Myocyte (in vitro differentiated cells): ENCODE measurements around the gene WBP1. TPM values are rescaled to one million over a fixed set of nuclear protein-coding genes. Genes with fewer than 3 reads are reported as not detected.
A peak's percentile ranks its signal among the peaks of the same experiment; 100 is the strongest.
"Not testable (repeated sequence)": the region's sequence is repeated elsewhere in the genome, so short reads cannot be mapped to it uniquely, and the experiment has no call there.

ENCODE experiments used
- DNase-seq: peaks from one replicate; pipeline ENCODE4 v3.0.0-alpha.2; 2012; ENCODE audit warnings: low read depth
- total RNA-seq: library from RNA; depleted of rRNA; stranded (reverse); fragments of >200 nt; gene quantifications from 2 replicates; pipeline ENCODE4 v1.2.3, GENCODE V29; 2014

Gene WBP1
- total RNA-seq, 1 donor from 2014 or later: 68.4 TPM

DNA sequence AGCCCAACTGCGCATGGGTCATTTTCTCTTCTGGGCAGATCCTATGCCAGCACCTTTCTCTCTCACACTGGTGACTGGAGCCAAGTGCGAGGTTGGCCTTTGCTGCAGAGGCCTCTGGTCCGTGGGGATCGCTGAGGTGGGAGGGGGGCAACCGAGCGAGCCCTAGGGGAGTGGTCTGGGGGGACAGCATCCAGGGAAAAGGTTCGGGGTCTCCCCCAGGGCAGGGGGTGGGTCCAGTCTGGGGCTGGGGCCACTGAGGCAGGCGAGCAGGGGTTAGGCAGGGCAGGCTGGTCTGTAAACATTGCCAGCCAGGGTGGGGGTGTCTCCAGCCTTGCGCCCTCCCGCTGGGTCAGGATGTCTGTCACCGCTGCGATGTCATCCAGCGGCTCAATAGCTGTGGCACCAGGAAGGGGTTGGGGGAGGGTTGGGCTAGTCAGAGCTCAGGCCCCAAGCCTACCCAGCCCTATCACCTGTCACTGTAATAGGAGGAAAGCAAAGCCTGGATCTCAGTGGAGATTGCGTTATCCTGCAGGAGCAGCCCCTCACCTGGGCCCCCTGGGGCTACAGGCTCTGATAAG lies 32.0 kb upstream of the WBP1 start:
- DNase-seq: no peak

DNA sequence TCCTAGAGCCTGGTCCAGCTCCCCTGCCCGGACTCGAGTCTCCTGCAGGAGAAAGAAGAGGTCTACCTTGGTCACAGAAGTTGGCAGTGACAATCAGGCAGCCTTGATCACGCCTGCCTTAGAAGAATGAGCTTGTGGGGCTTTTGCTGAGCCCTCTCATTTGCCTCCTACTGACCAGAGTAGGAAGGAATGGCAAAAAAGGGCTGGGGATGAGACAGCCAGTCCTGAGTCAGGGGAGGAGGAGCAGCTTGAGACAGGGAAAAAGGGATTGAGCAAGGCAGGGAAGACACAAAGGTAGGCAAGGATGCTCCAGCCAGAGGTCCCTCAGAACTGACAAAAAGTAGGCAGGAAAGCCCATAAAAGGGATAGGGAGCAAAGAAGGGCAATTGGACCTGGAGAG lies 30.7 kb upstream of the WBP1 start:
- no peak for DNase-seq

DNA sequence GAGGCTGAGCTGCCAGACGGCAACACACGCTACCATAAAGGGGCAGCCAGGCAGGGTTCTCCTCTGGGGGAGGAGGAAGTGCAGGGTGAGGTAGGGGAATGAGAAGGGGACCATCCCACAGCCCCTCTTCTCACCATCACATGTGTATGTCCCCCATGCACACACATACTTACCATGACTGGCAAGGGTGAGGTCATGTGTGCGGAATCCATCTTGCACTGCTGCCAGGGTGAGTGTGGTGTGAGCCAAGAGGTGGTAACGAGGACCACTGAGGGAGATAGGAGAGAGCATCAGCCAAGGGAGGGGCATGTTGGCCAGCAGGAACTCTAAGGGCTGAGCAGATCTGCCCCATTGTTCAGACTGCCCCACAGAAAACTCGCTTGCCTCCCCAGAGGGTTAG lies 29.6 kb upstream of the WBP1 start:
- no peak for DNase-seq

DNA sequence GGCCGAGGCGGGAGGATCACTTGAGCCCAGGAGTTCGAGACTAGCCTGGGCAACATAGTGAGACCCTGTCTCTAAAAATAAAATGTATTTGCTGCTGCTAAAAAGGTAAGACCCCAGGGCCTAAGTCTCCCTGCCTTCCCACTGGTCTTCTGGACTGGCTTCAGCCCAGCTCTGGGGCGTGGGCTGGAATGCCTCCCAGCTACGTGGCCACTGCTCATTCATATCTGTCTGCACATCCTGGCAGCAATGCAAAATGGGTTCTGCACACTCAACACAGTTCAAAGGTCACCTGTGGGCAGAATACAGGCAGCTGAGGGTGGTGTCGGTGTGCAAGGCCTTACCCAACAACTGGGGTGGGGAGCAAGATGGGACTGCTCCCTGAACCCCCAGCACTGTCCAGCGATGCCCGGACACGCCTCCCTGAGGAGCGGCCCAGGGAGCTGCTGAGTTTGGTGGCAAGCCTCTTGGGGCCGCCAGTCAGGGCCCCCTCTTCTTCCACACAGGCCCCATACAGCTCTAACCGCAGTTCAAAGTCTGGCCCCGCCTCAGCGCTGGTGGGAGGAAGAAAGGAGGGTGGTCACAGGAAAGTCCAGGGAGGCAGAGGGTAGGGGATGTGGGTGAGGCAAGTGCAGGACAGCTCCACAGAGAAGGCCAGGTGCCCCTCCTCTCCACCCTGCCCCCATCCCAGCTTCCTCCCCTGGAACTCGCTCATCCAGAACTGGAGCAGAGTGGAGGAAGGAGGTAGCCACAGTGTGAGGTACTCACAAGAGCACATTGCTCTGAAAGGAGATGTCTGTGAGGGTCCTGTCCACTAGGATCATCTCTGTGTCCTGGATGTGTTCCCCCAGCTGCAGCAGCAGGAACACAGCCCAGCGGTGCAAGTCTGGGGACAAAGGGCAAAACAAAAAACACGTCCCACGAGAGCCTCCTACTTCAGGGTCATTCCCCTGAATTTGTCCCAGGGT lies 28.5 kb upstream of the WBP1 start:
- no peak for DNase-seq

DNA sequence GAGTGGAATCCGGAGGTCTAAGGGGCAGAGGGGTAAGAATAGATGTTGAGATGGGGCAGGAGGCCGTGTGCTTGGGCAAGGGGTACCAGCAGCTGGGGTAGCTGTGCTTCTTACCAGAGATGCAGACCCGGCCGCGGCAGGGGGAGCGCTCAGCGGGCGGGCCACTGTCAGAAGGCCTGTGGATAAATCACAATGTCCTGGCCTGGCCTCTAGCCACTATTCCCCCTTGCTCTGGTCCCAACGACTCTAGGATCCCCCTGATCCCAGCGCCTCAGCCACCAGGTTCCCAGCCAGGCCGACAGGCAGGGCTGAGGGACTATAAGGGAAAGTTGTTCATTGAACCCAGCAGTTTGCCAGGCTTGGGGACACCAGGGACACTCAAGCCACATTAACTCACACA lies 27.7 kb upstream of the WBP1 start:
- no peak for DNase-seq

DNA sequence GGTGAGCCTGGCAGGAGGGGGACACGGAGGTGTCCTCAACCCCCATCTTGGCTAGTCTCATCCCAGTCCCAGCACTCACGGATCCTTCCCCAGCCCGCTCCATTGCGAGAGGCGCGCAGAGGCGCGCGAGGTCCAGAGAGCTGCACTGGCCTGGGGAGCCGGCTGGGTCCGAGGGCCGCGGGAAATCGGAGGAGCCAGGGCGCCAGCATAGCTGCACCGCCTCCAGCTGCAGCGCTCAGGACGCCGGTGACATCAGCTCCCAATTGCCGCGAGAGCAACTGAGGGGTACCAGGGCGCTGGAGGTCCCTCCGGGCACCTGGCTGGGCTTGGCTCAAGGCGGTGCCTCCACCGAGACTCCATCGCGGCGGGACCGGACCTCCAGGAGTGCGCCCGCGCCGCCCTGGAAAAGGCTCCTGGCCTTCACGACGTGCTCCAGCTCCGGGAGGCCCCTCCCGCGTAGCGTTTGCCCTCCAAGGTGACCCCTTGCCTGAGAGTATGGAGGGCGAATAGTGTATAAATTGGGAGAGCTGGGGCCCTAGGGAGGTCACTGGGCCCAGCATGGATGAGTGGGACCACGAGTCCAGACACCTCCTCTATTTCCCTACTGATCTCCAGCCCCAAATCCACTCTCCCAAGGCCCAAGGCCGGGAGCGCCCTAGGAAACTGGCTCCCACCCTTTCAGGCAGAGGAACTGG lies 22.0 kb upstream of the WBP1 start:
- DNase-seq: no peak

DNA sequence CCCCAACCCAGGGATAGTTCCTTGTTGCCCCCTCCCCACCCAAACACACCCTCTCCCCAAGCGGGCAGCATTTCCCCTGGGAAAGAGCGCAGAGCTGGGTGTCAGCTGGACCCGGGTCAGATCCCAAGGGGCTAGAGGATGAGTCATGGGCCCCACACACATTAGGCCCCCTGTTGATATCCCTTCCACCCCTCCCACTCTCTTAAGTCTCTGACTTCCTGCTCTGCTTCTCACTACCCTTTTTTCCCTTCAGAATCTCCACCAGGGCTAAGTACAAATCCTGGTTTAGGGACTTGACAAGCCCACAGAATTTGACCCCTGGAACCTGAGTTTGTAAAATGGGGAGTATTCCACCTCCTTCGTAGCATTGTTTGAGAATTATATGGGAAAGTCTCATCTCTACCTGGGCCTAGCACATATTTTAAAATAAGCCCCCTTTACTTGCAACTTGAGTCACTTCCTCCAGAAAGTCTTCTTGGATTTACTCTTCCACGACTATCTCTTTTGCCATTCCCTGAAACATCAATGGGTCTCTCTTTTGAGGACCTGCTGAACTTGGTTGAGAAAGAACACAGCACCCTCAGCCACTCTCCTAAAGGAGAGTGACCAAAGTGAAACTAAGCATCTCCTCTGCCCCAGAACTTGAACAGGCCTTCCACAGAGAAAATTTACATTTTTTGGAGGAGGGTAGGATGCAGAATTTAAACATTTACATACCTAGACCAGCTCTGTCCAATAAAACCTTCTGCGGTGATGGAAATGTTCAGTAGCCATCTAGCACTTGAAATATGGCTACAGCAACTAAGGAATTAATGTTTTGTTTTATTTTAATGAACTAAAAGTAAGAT lies 21.2 kb upstream of the WBP1 start:
- no peak for DNase-seq

DNA sequence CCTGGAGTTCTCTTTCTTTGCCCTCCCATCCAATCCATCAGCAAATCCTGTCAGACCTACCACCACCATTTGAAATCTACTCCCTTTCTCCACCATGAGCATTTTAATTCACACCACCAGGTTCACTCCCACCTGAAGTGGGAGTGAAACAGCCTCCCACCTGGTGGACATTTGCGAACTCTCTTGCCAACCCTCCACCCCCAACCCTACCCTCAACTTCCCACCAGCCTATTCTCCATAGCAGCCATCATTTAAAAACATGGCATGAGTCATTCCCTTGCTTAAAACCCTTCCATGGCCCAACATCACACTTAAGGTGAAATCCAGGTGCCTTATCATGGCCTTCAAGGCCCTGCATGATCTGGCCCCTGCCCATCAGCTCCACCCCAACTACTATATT lies 20.0 kb upstream of the WBP1 start:
- DNase-seq: no peak

DNA sequence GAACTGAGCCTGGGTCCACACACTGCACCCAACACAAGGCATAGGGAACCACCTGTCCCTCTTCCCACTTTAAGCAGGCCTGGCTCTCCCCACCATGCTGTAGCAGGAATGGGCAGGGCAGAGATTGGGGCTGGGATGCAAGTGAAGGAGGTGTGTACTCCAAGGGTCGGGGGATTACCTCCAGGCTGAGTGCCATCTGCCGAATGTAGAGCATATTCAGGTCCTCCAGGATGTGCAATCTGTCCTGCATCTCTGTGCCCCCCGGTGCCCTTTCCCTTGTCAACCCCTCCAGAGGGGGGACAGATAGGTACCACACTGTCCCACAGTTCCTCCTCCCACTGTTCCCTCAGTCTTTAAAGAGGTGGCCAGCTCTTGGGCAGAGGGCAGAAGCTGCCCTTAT lies 18.9 kb upstream of the WBP1 start:
- DNase-seq: no peak

DNA sequence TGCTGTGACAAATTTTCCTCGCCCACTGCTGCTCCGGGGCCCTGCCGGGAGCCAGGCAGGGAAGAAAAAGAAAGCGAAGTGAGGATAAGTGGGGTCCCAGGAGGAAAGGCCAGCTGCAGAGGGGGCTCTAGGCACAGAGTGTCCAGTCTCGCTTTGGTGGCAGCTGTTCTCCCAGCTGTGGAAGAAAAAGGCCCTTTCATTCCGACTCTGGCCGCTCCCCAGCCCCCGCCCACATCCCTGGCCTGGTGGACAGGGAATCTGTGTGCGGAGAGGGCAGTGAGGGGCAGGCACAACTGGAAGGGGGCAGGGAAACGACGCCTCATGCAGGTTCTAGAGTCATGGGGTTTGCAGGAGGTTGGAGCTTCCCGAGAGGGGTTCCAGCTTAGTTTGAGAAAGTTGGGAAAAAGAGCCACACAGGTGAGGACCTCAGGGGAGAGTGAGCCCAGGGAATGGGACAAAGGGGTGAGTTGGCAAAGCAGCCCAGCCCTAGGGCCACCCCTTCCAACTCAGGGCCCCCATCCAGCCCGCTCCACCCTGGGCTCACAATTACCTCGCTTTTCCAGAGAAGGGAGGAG lies 18.3 kb upstream of the WBP1 start:
- DNase-seq: peak; percentile 93

DNA sequence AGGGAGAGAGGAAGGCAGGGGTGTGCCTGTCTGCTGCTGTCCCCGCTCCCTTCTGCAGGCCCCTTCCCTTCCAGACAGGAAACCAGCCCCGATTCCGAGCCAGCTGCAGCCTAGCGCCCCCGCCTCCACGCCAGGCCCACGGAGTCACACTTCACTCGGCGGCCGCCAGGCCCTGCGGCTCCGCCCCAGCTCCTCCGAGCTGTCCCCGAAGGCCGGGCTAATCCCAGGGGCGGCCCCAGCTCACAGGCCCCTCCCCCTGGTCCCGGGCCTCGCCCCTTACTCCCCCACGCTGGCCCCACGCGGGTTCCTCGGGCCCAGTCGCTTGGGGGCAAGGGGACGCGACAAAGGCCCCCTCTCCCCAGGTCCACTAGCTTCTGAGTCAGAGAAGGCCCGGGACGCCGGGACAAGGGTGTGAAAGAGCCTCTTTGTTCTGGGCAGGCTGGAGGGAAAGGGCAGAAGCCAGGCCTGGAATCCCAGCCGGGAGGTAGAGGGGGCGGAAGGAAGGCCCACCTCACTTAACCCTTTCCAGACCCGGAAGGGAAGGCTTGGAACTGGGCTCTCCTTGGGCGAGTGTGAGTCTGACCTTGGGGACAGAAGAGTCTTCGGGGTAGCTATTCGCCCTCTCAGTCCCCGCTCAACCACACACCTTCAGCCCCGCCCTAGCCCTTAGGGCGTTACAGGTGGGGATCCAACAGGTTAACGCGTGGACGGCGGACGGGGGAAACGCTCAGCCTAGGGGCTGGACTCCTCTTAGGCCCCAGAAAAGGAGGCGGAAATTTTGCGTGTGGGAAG lies 17.7 kb upstream of the WBP1 start:
- DNase-seq: peak; percentile 92

DNA sequence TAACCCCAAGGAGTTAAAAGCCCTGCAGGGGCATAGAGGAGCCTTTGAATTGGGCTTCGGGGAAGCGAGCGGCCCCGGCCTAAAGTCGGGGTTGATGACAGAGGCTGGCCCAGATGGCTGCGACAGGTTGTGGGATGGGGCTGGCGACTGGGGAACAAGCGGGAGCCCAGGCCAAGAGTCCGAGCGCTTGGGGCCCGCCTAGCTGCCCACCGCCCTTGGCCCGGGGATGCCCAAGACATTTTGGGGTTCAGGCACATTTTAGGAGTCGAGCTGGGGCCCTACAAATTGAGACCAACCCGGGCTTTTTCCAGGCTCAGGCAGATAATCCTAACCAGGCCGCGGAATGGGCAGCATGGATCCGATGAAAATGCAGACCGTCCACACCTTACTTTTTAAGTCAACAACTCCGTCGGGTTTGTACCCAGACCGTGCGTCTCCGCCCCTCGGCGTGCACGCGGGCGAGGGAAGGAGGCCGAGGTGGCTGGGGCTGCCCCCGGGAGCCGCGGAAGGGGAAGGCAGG lies 17.0 kb upstream of the WBP1 start:
- DNase-seq: no peak

DNA sequence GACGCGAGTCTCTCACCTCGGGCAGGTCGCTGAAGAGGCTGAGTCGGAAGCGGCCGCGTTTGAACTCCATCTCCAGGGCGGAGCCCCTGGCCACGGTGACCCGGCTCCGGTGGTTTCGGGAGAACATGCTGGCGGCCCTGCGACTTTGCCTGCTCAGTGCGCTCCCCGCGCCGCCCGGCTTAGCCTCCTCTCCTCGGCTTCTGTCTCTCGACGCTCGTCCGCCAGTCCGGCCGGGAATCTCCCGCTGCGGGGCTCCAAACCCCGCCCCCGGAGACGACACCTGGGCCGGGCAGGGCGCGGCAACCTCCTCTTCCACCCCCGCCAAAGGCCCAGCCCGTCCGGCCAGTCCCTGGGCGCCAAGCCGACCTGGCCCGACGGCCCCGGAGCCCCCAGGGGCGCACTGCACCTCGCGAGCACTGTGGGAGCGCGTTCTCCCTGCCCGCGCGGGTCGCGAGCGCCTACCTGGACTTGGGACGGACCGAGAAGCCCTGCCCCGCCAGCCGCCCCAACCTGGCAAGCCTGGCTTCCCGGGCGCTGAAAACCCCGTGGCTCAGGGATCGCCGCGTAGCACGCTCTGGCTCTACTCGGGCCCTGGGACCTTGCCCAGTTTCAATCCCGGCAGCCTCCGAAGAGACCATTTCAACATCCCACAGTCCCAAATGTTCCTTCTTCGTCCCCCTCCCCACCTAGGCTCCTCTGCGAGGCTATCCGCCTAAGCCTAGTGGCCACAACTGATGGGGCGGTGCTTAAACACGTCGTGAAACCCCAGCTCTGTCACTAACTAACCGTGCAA lies 16.4 kb upstream of the WBP1 start, which contains the start of gene RTKN:
RTKN (minus strand) TSS at position 248 of the 793 bp plus-strand sequence; CDS start at position 127, 121 bp downstream.
- DNase-seq: no peak

DNA sequence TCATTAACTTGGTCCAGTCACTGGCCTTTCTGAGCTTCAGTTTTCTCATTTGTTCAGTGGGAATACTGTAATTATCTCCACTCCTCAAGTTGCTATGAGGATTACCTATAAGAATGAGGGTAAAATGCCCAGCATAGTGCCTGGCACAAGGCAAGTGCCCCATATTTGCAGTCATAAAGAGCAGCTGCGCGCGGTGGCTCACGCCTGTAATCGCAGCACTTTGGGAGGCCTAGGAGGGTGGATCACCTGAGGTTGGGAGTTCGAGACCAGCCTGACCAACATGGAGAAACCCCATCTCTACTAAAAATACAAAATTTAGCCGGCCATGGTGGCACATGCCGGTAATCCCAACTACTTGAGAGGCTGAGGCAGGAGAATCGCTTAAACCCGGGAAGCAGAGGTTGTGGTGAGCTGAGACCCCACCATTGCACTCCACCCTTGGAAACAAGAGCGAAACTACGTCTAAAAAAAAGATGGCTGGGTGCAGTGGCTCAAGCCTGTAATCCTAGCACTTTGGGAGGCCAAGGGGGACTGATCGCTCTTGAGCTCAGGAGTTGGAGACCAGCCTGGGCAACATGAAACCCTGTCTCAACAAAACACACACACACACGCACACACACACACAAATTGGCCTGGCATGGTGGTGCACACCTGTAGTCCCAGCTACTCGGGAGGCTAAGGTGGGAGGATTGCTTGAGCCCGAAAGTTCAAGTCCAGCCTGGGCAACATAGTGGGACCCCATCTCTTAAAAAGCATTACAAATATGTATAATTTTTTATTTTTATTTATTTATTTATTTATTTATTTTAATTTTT lies 15.5 kb upstream of the WBP1 start:
- DNase-seq: not testable (repeated sequence)

DNA sequence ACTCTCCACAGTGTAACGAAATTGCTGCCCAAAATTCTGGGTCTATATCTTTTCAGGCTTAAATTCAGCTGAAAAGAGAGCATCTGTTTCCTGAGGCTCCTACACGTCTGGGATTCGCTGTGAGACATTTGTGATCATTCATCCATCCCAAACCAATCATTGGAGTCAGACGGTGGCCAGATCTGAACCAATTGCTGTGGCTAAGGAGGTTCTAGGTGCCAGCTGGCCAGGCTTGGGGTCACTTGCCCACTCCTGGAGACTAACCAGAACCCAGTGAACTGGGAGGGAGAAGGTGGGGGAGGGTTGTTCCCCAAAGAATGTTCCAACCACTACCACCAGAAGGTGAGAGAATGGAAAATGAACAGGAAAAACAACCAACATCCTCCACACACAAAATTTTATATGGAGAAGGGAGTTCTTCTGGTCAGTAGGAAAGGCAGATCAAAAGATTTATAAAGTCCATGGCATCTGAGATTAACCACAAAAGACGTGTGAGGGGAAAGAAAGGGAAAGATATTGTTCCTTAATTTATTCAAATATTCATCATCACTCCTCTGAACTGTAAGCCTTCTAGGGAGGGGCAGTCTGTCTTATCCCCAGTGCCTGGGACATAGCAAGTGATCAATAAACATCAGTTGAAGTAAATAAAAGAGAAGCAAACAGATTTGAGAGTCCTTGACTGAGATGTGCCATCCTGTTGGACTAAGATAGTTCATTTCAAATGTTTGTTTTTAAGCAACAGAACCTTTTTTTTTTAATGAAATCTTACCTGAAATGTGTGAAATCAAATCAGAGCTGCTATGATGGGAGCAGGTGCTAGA lies 13.5 kb upstream of the WBP1 start:
- DNase-seq: no peak

DNA sequence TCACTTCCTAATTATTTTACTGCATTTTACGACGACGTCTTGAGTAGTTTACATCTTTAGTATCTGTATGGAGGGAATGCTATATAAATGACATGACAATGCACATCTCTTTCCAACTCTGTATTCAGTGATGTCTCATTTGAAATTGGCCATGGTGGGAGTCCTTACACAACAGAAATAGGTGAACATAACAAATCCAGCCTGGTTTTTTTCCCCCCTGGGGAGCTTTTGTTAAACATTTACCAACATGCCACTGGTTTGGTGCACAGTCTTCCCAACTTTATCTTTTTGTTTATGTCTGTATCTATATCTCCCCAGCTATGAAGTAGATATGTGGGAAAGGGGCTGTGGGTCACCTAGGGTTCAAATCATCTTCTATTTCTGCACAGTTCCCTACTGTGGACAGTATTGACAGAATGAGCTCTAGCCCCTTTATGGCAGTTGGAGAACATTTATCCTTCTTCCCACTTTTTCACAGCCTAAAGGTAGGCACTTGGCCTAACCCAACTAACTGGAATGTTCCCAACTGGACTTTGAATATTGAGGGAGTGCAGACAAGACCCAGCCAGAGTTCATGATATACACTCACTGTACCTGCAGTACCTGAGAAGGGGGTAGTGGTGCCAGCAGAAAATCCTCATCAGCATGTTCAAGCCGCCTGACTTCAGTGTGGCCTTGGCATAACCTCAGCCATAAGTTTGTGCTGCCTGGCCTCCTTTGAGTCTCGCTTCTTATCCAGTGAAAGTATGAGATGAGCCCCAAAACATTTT lies 10.8 kb upstream of the WBP1 start:
- DNase-seq: no peak
